GM12878 (cell line): ENCODE data around the gene NKD2. TPM values are rescaled to one million over a fixed set of nuclear protein-coding genes. Genes with fewer than 3 reads are reported as not detected.

Experiments used
- ATAC-seq: fragments of 200-7000 bp; cut with Tn5 transposase; 3 replicates; pipeline ENCODE4 v1.9.1; 2020; ENCODE audit warnings: mild to moderate bottlenecking, moderate library complexity
- BruUV-seq: library from RNA; stranded (reverse); fragments of 400-500 nt; replicated peaks from 2 replicates; lab custom pipeline; 2021; lab: Mats Ljungman, UMichigan
- CTCF ChIA-PET: fragments of 300-600 bp; sonication (Branson Sonifier 250); formaldehyde crosslinking; extraction: SDS; loops from one replicate; lab custom pipeline; 2021; ENCODE audit warnings: inconsistent platforms; lab: Yijun Ruan, JAX
- POLR2A ChIA-PET: fragments of 350-600 bp; formaldehyde crosslinking; extraction: SDS; loops from one replicate; lab custom pipeline; 2021; ENCODE audit warnings: inconsistent platforms; lab: Charles Lee
- RAD21 ChIA-PET: fragments of 300-600 bp; sonication (Branson Sonifier 250); formaldehyde crosslinking; loops from one replicate; lab custom pipeline; 2023; ENCODE audit warnings: antibody characterized with exemption; ENCODE audit not compliant: unreplicated experiment; lab: Charles Lee
- SMC1A ChIA-PET: fragments of 300-600 bp; sonication (Branson Sonifier 250); formaldehyde crosslinking; loops from one replicate; lab custom pipeline; 2023; ENCODE audit not compliant: unreplicated experiment, uncharacterized antibody; lab: Charles Lee
- DNase-seq: peaks from one replicate; pipeline ENCODE4 v3.0.0-alpha.2; 2011; ENCODE audit warnings: low read depth, low spot score
- FAIRE-seq: peaks from 3 replicates; lab custom pipeline; 2011; peaks lifted over from hg19 to GRCh38; lab: Jason Lieb, UNC
- H2AFZ ChIP-seq: 2 replicates; pipeline ENCODE4 v1.6.0; 2011; ENCODE audit warnings: low read depth, low read length, control low read depth; ENCODE audit not compliant: control insufficient read depth
- H3K27ac ChIP-seq: 2 replicates; pipeline ENCODE4 v1.5.1; 2011; ENCODE audit warnings: control low read depth; ENCODE audit not compliant: control insufficient read depth, insufficient read depth
- H3K27me3 ChIP-seq, 2 experiments: replicated peaks in 1 of 2; 2 replicates each; pipeline versions ENCODE4 v1.6.0 to v1.6.1; 2011; ENCODE audit warnings: low read length in 1 of 2; ENCODE audit not compliant: control insufficient read depth in 2 of 2, insufficient read depth in 2 of 2
- H3K36me3 ChIP-seq, 2 experiments: 2 replicates each; pipeline ENCODE4 v1.5.1; 2011; ENCODE audit warnings: low read length in 1 of 2; ENCODE audit not compliant: control insufficient read depth in 2 of 2, insufficient read depth in 2 of 2
- H3K4me1 ChIP-seq: 2 replicates; pipeline ENCODE4 v1.6.1; 2011; ENCODE audit warnings: mild to moderate bottlenecking, low read length, moderate library complexity, mixed read lengths; ENCODE audit not compliant: control insufficient read depth, insufficient read depth
- H3K4me2 ChIP-seq: 2 replicates; pipeline ENCODE4 v1.6.0; 2011; ENCODE audit warnings: control low read depth; ENCODE audit not compliant: control insufficient read depth, insufficient read depth
- H3K4me3 ChIP-seq: fragments of 200-600 bp; sonication (generic); 2 replicates; pipeline ENCODE4 v1.5.1; 2016
- H3K79me2 ChIP-seq: 2 replicates; pipeline ENCODE4 v1.6.0; 2011; ENCODE audit warnings: low read length; ENCODE audit not compliant: control insufficient read depth, insufficient read depth
- H3K9ac ChIP-seq: 2 replicates; pipeline ENCODE4 v1.8.0; 2011; ENCODE audit warnings: low read length, control low read depth, mixed read lengths; ENCODE audit not compliant: control insufficient read depth, insufficient read depth
- H3K9me3 ChIP-seq: replicated peaks from 3 replicates; pipeline ENCODE4 v1.5.1; 2011; ENCODE audit warnings: mild to moderate bottlenecking, low read length; ENCODE audit not compliant: control insufficient read depth, insufficient read depth
- H4K20me1 ChIP-seq: 2 replicates; pipeline ENCODE4 v1.6.0; 2011; ENCODE audit not compliant: control insufficient read depth, insufficient read depth
- ATF3 ChIP-seq: IDR thresholded peaks from 2 replicates; pipeline ENCODE4 v1.6.1; 2011; ENCODE audit warnings: low read depth, mild to moderate bottlenecking, low read length, moderate library complexity, borderline replicate concordance; ENCODE audit errors: extremely low read depth
- BRCA1 ChIP-seq: IDR thresholded peaks from 2 replicates; pipeline ENCODE4 v1.6.1; 2011; ENCODE audit warnings: low read depth, low read length, improper control_type of control experiment
- CEBPB ChIP-seq, 2 experiments: fragments of 150-350 bp in 1 of 2; IDR thresholded peaks; 2 replicates each; pipeline ENCODE4 v1.6.1; 2012 to 2014; ENCODE audit warnings: low read depth in 2 of 2, low read length in 2 of 2, borderline replicate concordance in 1 of 2, inconsistent platforms in 1 of 2
- CEBPZ ChIP-seq: fragments of 150-350 bp; IDR thresholded peaks from 2 replicates; pipeline ENCODE4 v1.6.1; 2016; ENCODE audit warnings: low read depth, low read length
- CHD4 ChIP-seq: fragments of 200-600 bp; sonication (generic); IDR thresholded peaks from 2 replicates; pipeline ENCODE4 v1.6.1; 2016; ENCODE audit warnings: mild to moderate bottlenecking
- ETV6 ChIP-seq, 2 experiments: fragments of 450-650 bp in 1 of 2; IDR thresholded peaks in 1 of 2; conservative IDR thresholded peaks in 1 of 2; 2 replicates each; pipeline ENCODE4 v1.6.1; 2014; ENCODE audit warnings: antibody characterized with exemption in 1 of 2, borderline replicate concordance in 1 of 2, low read depth in 1 of 2, mild to moderate bottlenecking in 1 of 2, moderate library complexity in 1 of 2
- EZH2 ChIP-seq: IDR thresholded peaks from 2 replicates; pipeline ENCODE4 v1.6.1; 2012; ENCODE audit warnings: low read depth, mild to moderate bottlenecking, control low read depth, inconsistent platforms, low read length, borderline replicate concordance; ENCODE audit not compliant: control insufficient read depth
- HDAC6 ChIP-seq: fragments of 200-600 bp; sonication (generic); IDR thresholded peaks from one replicate; pipeline ENCODE4 v1.8.0; 2017; ENCODE audit warnings: antibody characterized with exemption; ENCODE audit not compliant: unreplicated experiment
- LARP7 ChIP-seq: fragments of 450-650 bp; IDR thresholded peaks from 2 replicates; pipeline ENCODE4 v1.6.1; 2017; ENCODE audit warnings: mild to moderate bottlenecking
- MYC ChIP-seq: IDR thresholded peaks from 2 replicates; pipeline ENCODE4 v1.6.1; 2011; ENCODE audit warnings: mild to moderate bottlenecking, low read length, moderate library complexity, inconsistent platforms; ENCODE audit not compliant: insufficient read depth, insufficient replicate concordance, insufficient read length, severe bottlenecking
- NFYB ChIP-seq: IDR thresholded peaks from 2 replicates; pipeline ENCODE4 v1.6.1; 2011; ENCODE audit warnings: low read depth, mild to moderate bottlenecking, low read length, improper control_type of control experiment, moderate library complexity; ENCODE audit not compliant: insufficient read depth
- PAX5 ChIP-seq: IDR thresholded peaks from 2 replicates; pipeline ENCODE4 v1.6.1; 2011; ENCODE audit warnings: low read depth, low read length, borderline replicate concordance
- SRF ChIP-seq, 2 experiments: IDR thresholded peaks; 2 replicates each; pipeline ENCODE4 v1.6.1; 2011; ENCODE audit warnings: low read depth in 2 of 2, low read length in 2 of 2, mild to moderate bottlenecking in 1 of 2, moderate library complexity in 1 of 2
- TAF1 ChIP-seq: IDR thresholded peaks from 2 replicates; pipeline ENCODE4 v1.6.1; 2011; ENCODE audit warnings: mild to moderate bottlenecking, low read depth, low read length, borderline replicate concordance
- TARDBP ChIP-seq: IDR thresholded peaks from 2 replicates; pipeline ENCODE4 v1.6.1; 2016; ENCODE audit warnings: borderline replicate concordance
- WRNIP1 ChIP-seq: IDR thresholded peaks from 2 replicates; pipeline ENCODE4 v1.6.1; 2011; ENCODE audit warnings: low read depth, low read length, improper control_type of control experiment, borderline replicate concordance
- WGBS: methylation state at CpG from one replicate; pipeline ENCODE4 v1.1.6; 2016; ENCODE audit warnings: low lambda C conversion rate; ENCODE audit not compliant: insufficient replicate concordance, insufficient coverage; ENCODE audit errors: missing lambda C conversion rate; 5-methylcytosine and 5-hydroxymethylcytosine counted together
- in situ Hi-C: fragments of 300-500 bp; cut with MboI; formaldehyde crosslinking; loops from 9 replicates; pipeline ENCODE4 v1.14.3; 2018; ENCODE audit warnings: mixed read lengths
- intact Hi-C: fragments of 100-400 bp; cut with micrococcal nuclease; formaldehyde crosslinking; loops from one replicate; pipeline ENCODE4 v1.14.2; 2022; ENCODE audit not compliant: unreplicated experiment
- polyA plus RNA-seq, 11 experiments: library from polyadenylated mRNA; depleted of rRNA in 4 of 11; unstranded in 6 of 11; stranded (reverse) in 5 of 11; fragments of >200 nt; fragmentation: Nextera tagmentation in 4 of 11; fragmentation: Illumina TruSeq in 1 of 11; extraction: Ambion mirVana in 4 of 11; extraction: Trizol in 1 of 11; gene quantifications; 1 replicate in 1 of 11; 2 replicates in 10 of 11; pipeline versions ENCODE4 v1.2.1 to v1.2.3, GENCODE V29; 2011 to 2016; ENCODE audit warnings: inconsistent platforms in 2 of 11, missing spikeins in 2 of 11, low read depth in 1 of 11
- total RNA-seq, 4 experiments: library from RNA; depleted of rRNA in 3 of 4; stranded (reverse); fragments of >200 nt in 3 of 4; fragmentation: Illumina TruSeq in 1 of 4; extraction: Trizol in 1 of 4; gene quantifications; 2 replicates each; pipeline versions ENCODE4 v1.2.1 to v1.2.3, GENCODE V29; 2013 to 2021

Gene NKD2
- total and polyA plus RNA-seq, 10 of the 15 experiments (the other 5 are each of a cell fraction or from before 2014, with no cell fraction given), result 0.20 to 0.83 (median 0.26) TPM; not detected in 7

GRCh38 chr5:1079486-1079885 is 70.9 kb downstream of the NKD2 start (continued):
- no peak for TF ChIP-seq MYC
- no peak for TF ChIP-seq NFYB
- TF ChIP-seq TAF1, result no peak

GRCh38 chr5:1079961-1080360 is 71.4 kb downstream of the NKD2 start:
- ChIA-PET SMC1A (no interaction called here), RAD21 (no interaction called here), CTCF (no interaction called here), POLR2A (no interaction called here)
- ATAC-seq, result no peak
- H3K27ac ChIP-seq, result no peak overlapping the region
- no peaks in the 10 kb centered on the region for H3K79me2 ChIP-seq
- peaks cover 3% of the 10 kb centered on the region; the same call in 2 of the 3 replicates for H3K9me3 ChIP-seq
- WGBS, result 72% methylated on average over 22 of the region's 35 CpGs
- H3K9ac ChIP-seq, result no peak overlapping the region
- BruUV-seq, result no TSS peak
- no peaks in the 10 kb centered on the region for H4K20me1 ChIP-seq
- no peak for FAIRE-seq
- H3K4me1 ChIP-seq, result no peaks in the 10 kb centered on the region
- no peaks in the 10 kb centered on the region for H3K36me3 ChIP-seq
- TF ChIP-seq EZH2, result no peak
- TF ChIP-seq TARDBP, result no peak
- TF ChIP-seq CHD4, result no peak
- TF ChIP-seq BRCA1, result no peak
- no peak for TF ChIP-seq HDAC6
- TF ChIP-seq CEBPZ, result no peak
- no peak for TF ChIP-seq WRNIP1
- TF ChIP-seq LARP7, result no peak
- TF ChIP-seq CEBPB (IDR thresholded peaks at IDR 0.05; ENCODE audit: borderline replicate concordance in 1 of 2, low read depth in 2 of 2, low read length in 2 of 2), result no peak
- no peak for TF ChIP-seq PAX5
- TF ChIP-seq SRF (IDR thresholded peaks at IDR 0.05; ENCODE audit: low read depth in 2 of 2, low read length in 2 of 2), result no peak
- no peak for TF ChIP-seq ETV6 (conservative IDR thresholded peaks at IDR 0.05 in 1 of 2, IDR thresholded peaks at IDR 0.05 in 1 of 2; ENCODE audit: borderline replicate concordance in 1 of 2, low read depth in 1 of 2)
- TF ChIP-seq ATF3, result no peak
- DNase-seq, result no peak
- no peaks in the 10 kb centered on the region for H3K27me3 ChIP-seq
- in situ Hi-C loops, result no loop called here
- no peak overlapping the region for H3K4me3 ChIP-seq
- intact Hi-C loops, result no loop called here
- H3K4me2 ChIP-seq, result no peak overlapping the region
- H2AFZ ChIP-seq, result no peak overlapping the region
